Natural killer cell treated with Interleukin-12 subunit alpha and Interleukin-12 subunit beta and Interleukin-15 and Interleukin-18, amount 100 ng/mL, for 72 hours (primary cell): Measurements from ENCODE around the gene ITIH1. TPM values are rescaled to one million over a fixed set of nuclear protein-coding genes. Genes with fewer than 3 reads are reported as not detected.
"Not testable (repeated sequence)": the region's sequence is repeated elsewhere in the genome, so short reads cannot be mapped to it uniquely, and the experiment has no call there.

ENCODE experiments used
- ATAC-seq, 2 donors: fragments of 150-1000 bp; cut with Tn5 transposase in 1 of 2; sonication (Bioruptor Pico), chemical (Tn5 transposase) in 1 of 2; 2 replicates each; pipeline ENCODE4 v1.10.0; 2021
- DNase-seq: peaks from one replicate; pipeline ENCODE4 v3.0.0; 2022; ENCODE audit warnings: low spot score
- H3K27ac Mint-ChIP-seq, 2 donors: 1 replicate in 1 of 2; 2 replicates in 1 of 2; pipeline ENCODE4 v1.8.0; 2022; ENCODE audit warnings: mixed read lengths in 2 of 2, mild to moderate bottlenecking in 1 of 2, moderate library complexity in 1 of 2
- H3K27me3 Mint-ChIP-seq, 2 donors: 1 replicate in 1 of 2; 2 replicates in 1 of 2; pipeline ENCODE4 v1.8.0; 2022; ENCODE audit warnings: mixed read lengths in 2 of 2
- H3K36me3 Mint-ChIP-seq: one replicate; pipeline ENCODE4 v1.8.0; 2022; ENCODE audit warnings: mixed read lengths
- H3K4me1 Mint-ChIP-seq, 2 donors: 1 replicate in 1 of 2; 2 replicates in 1 of 2; pipeline ENCODE4 v1.8.0; 2022; ENCODE audit warnings: low read depth in 2 of 2, mixed read lengths in 2 of 2, mild to moderate bottlenecking in 1 of 2
- H3K4me3 Mint-ChIP-seq: one replicate; pipeline ENCODE4 v1.8.0; 2022; ENCODE audit warnings: mixed read lengths
- H3K9me3 Mint-ChIP-seq: 2 replicates; pipeline ENCODE4 v1.8.0; 2022; ENCODE audit warnings: mixed read lengths
- total RNA-seq, 2 donors: library from RNA; stranded (reverse); gene quantifications; one replicate each; pipeline ENCODE4 v1.2.3, GENCODE V29; 2022

ITIH1 gene
- total RNA-seq, 2 donors from 2014 or later: not detected

- ATAC-seq (no peak), DNase-seq (no peak)
- H3K27ac Mint-ChIP-seq: peak overlapping the region; percentile 8 to 55
- H3K9me3 Mint-ChIP-seq: no peaks in the 10 kb centered on the region
- peak overlapping the region; percentile 88 for H3K4me3 Mint-ChIP-seq
- peaks cover 14 to 23% of the 10 kb centered on the region in 2 donors for H3K4me1 Mint-ChIP-seq
- H3K36me3 Mint-ChIP-seq: no peaks in the 10 kb centered on the region
- H3K27me3 Mint-ChIP-seq: no peaks in the 10 kb centered on the region
Observed at GRCh38 chr3:52769786-52770455, 7.5 kb upstream of the ITIH1 start.

- peak within 1 kb of the TSS; percentile 88 for H3K4me3 Mint-ChIP-seq
- peaks cover 14 to 23% of the 10 kb centered on the region in 2 donors for H3K4me1 Mint-ChIP-seq
- H3K27me3 Mint-ChIP-seq: no peaks in the 10 kb centered on the region
- H3K36me3 Mint-ChIP-seq: no peaks in the 10 kb centered on the region
- peak within 1 kb of the TSS; percentile 84 to 93 for H3K27ac Mint-ChIP-seq
- peak; percentile 98 to 99 for ATAC-seq
- peak; percentile 95 for DNase-seq
- no peaks in the 10 kb centered on the region for H3K9me3 Mint-ChIP-seq
Observed at GRCh38 chr3:52770496-52771333, 6.7 kb upstream of the ITIH1 start, which contains the start of gene NEK4. Gene NEK4, minus strand, starts transcription at chr3:52770940. Its CDS starts 194 bp downstream, at chr3:52770746.

GRCh38 chr3:52771334-52771681 lies 6.1 kb upstream of the ITIH1 start:
- DNase-seq (no peak), ATAC-seq (peak; percentile 1 to 2)
- Mint-ChIP-seq H3K36me3 (no peaks in the 10 kb centered on the region), H3K27ac (peak overlapping the region; percentile 84 to 93), H3K9me3 (no peaks in the 10 kb centered on the region), H3K4me1 (peaks cover 14 to 23% of the 10 kb centered on the region in 2 donors), H3K4me3 (peak overlapping the region; percentile 88), H3K27me3 (no peaks in the 10 kb centered on the region)

GRCh38 chr3:52771702-52772101 lies 5.7 kb upstream of the ITIH1 start:
- Mint-ChIP-seq H3K9me3 (no peaks in the 10 kb centered on the region), H3K27ac (peak overlapping the region; percentile 84 to 93), H3K4me3 (peak overlapping the region; percentile 88), H3K36me3 (no peaks in the 10 kb centered on the region), H3K4me1 (peaks cover 14 to 23% of the 10 kb centered on the region in 2 donors), H3K27me3 (no peaks in the 10 kb centered on the region)
- DNase-seq (no peak), ATAC-seq (no peak)

GRCh38 chr3:52773361-52774065 lies 3.9 kb upstream of the ITIH1 start:
- DNase-seq: no peak
- no peak overlapping the region for H3K27ac Mint-ChIP-seq
- H3K27me3 Mint-ChIP-seq: no peaks in the 10 kb centered on the region

GRCh38 chr3:52774066-52774713 lies 3.2 kb upstream of the ITIH1 start:
- peaks cover 22 to 23% of the 10 kb centered on the region in 2 donors for H3K4me1 Mint-ChIP-seq
- no peak for DNase-seq
- no peak overlapping the region for H3K27ac Mint-ChIP-seq
- no peaks in the 10 kb centered on the region for H3K36me3 Mint-ChIP-seq
- no peak for ATAC-seq
- H3K4me3 Mint-ChIP-seq: no peak overlapping the region
- no peaks in the 10 kb centered on the region for H3K9me3 Mint-ChIP-seq
- H3K27me3 Mint-ChIP-seq: no peaks in the 10 kb centered on the region

More at GRCh38 chr3:52773361-52774065, 3.9 kb upstream of the ITIH1 start:
- H3K36me3 Mint-ChIP-seq: no peaks in the 10 kb centered on the region
- H3K4me3 Mint-ChIP-seq: no peak overlapping the region
- no peaks in the 10 kb centered on the region for H3K9me3 Mint-ChIP-seq
- ATAC-seq: no peak
- peaks cover 20 to 23% of the 10 kb centered on the region in 2 donors for H3K4me1 Mint-ChIP-seq

GRCh38 chr3:52774901-52775864 lies 2.2 kb upstream of the ITIH1 start:
- Mint-ChIP-seq H3K27me3 (no peaks in the 10 kb centered on the region), H3K36me3 (no peaks in the 10 kb centered on the region), H3K4me3 (no peak overlapping the region), H3K27ac (no peak overlapping the region), H3K9me3 (no peaks in the 10 kb centered on the region), H3K4me1 (peaks cover 12 to 14% of the 10 kb centered on the region in 2 donors)
- ATAC-seq: no peak
- DNase-seq: no peak

GRCh38 chr3:52775877-52776276 lies 1.5 kb upstream of the ITIH1 start:
- Mint-ChIP-seq H3K27me3 (no peaks in the 10 kb centered on the region), H3K4me1 (peaks cover 12 to 14% of the 10 kb centered on the region in 2 donors), H3K27ac (no peak overlapping the region), H3K36me3 (no peaks in the 10 kb centered on the region), H3K4me3 (no peak overlapping the region), H3K9me3 (no peaks in the 10 kb centered on the region)
- DNase-seq (no peak), ATAC-seq (no peak)

- not testable (repeated sequence) for H3K4me3 Mint-ChIP-seq, H3K27me3 Mint-ChIP-seq, H3K9me3 Mint-ChIP-seq, H3K36me3 Mint-ChIP-seq, H3K27ac Mint-ChIP-seq, H3K4me1 Mint-ChIP-seq, ATAC-seq, DNase-seq
Observed at GRCh38 chr3:52776486-52776885, 913 bp upstream of the ITIH1 start.

- DNase-seq: no peak
- Mint-ChIP-seq H3K9me3 (no peaks in the 10 kb centered on the region), H3K27me3 (peaks cover 0 to 3% of the 10 kb centered on the region in 2 donors), H3K27ac (peak overlapping the region in 1 of 2 donors; percentile 80), H3K36me3 (no peaks in the 10 kb centered on the region), H3K4me3 (no peak overlapping the region), H3K4me1 (peaks cover 8 to 13% of the 10 kb centered on the region in 2 donors)
- ATAC-seq: peak; percentile 47 to 64
Observed at GRCh38 chr3:52777959-52778805, 783 bp downstream of the ITIH1 start.

GRCh38 chr3:52779011-52779836 lies 1.8 kb downstream of the ITIH1 start:
- Mint-ChIP-seq H3K4me1 (peaks cover 8 to 13% of the 10 kb centered on the region in 2 donors), H3K9me3 (no peaks in the 10 kb centered on the region), H3K36me3 (no peaks in the 10 kb centered on the region), H3K27me3 (peaks cover 0 to 3% of the 10 kb centered on the region in 2 donors), H3K4me3 (no peak overlapping the region), H3K27ac (no peak overlapping the region)
- no peak for DNase-seq
- no peak for ATAC-seq
